Umbilical cord (tissue), 2 donors: ENCODE results near the gene KRTAP3-3. TPM values are rescaled to one million over a fixed set of nuclear protein-coding genes. Genes with fewer than 3 reads are reported as not detected.
"Not testable (repeated sequence)": the region's sequence is repeated elsewhere in the genome, so short reads cannot be mapped to it uniquely, and the experiment has no call there.

Experiments used
- DNase-seq: peaks from one replicate; pipeline ENCODE4 v3.0.0-alpha.2; 2015; ENCODE audit warnings: low spot score
- total RNA-seq: library from RNA; depleted of rRNA; stranded (reverse); fragments of >200 nt; gene quantifications from one replicate; pipeline ENCODE4 v1.2.3, GENCODE V29; 2014; ENCODE audit warnings: low replicate concordance; ENCODE audit not compliant: insufficient read depth

KRTAP3-3 gene
- not detected for total RNA-seq

- no peak for DNase-seq
Measured at GRCh38 chr17:40993839-40994238, at the start of gene KRTAP3-3. KRTAP3-3 (minus strand) TSS chr17:40994164; CDS start chr17:40994097, 67 bp downstream.

GRCh38 chr17:41042953-41043352, 49.0 kb upstream of the KRTAP3-3 start:
- DNase-seq: no peak

- not testable (repeated sequence) for DNase-seq
Measured at GRCh38 chr17:41040783-41041571, 47.0 kb upstream of the KRTAP3-3 start, which contains the start of gene KRTAP1-1. KRTAP1-1 (minus strand) TSS chr17:41041450; CDS start chr17:41041397, 53 bp downstream.

GRCh38 chr17:41037853-41038350, 43.9 kb upstream of the KRTAP3-3 start:
- no peak for DNase-seq

- not testable (repeated sequence) for DNase-seq
Measured at GRCh38 chr17:41034346-41034935, 40.5 kb upstream of the KRTAP3-3 start, which contains the start of gene KRTAP1-3. KRTAP1-3 (minus strand) TSS chr17:41034874; CDS start chr17:41034821, 53 bp downstream.

GRCh38 chr17:41029633-41030245, 35.8 kb upstream of the KRTAP3-3 start, which contains the start of gene KRTAP1-4:
KRTAP1-4 (minus strand) TSS chr17:41030195; CDS start chr17:41030078, 117 bp downstream.
- no peak for DNase-seq

- no peak for DNase-seq
Measured at GRCh38 chr17:41026715-41027471, 32.9 kb upstream of the KRTAP3-3 start, which contains the start of gene KRTAP1-5. KRTAP1-5 (minus strand) TSS chr17:41027208; CDS start chr17:41027155, 53 bp downstream.

- DNase-seq: no peak
Measured at GRCh38 chr17:41024697-41025096, 30.7 kb upstream of the KRTAP3-3 start.

- DNase-seq: no peak
Measured at GRCh38 chr17:41020336-41020735, 26.4 kb upstream of the KRTAP3-3 start.

- no peak for DNase-seq
Measured at GRCh38 chr17:41019415-41019814, 25.5 kb upstream of the KRTAP3-3 start.

- DNase-seq: no peak
Measured at GRCh38 chr17:41018541-41018940, 24.6 kb upstream of the KRTAP3-3 start.

- no peak for DNase-seq
Measured at GRCh38 chr17:41016578-41017215, 22.7 kb upstream of the KRTAP3-3 start.

GRCh38 chr17:41015454-41015853, 21.5 kb upstream of the KRTAP3-3 start:
- no peak for DNase-seq

- DNase-seq: no peak
Measured at GRCh38 chr17:41013606-41014005, 19.6 kb upstream of the KRTAP3-3 start.

GRCh38 chr17:41013181-41013580, 19.2 kb upstream of the KRTAP3-3 start:
- DNase-seq: no peak

GRCh38 chr17:41012326-41013120, 18.6 kb upstream of the KRTAP3-3 start:
- no peak for DNase-seq

GRCh38 chr17:41010441-41010840, 16.5 kb upstream of the KRTAP3-3 start:
- no peak for DNase-seq

- no peak for DNase-seq
Measured at GRCh38 chr17:41009936-41010335, 16.0 kb upstream of the KRTAP3-3 start.

- DNase-seq: no peak
Measured at GRCh38 chr17:41009301-41009760, 15.4 kb upstream of the KRTAP3-3 start.

- DNase-seq: no peak
Measured at GRCh38 chr17:41008811-41009210, 14.8 kb upstream of the KRTAP3-3 start, which contains the start of gene KRTAP3-1. KRTAP3-1 (minus strand) TSS chr17:41009128; CDS start chr17:41009074, 54 bp downstream.
